Activated T-cell treated with anti-CD3 and anti-CD28 coated beads for 48 hours (primary cell): Measurements from ENCODE around the gene LLCFC1.
"Not testable (repeated sequence)": the region's sequence is repeated elsewhere in the genome, so short reads cannot be mapped to it uniquely, and the experiment has no call there.

Source experiments
- DNase-seq: peaks from one replicate; pipeline ENCODE4 v3.0.0-alpha.2; 2020; ENCODE audit warnings: low read depth

Gene LLCFC1

GRCh38 chr7:142943706-142944268 lies 4.5 kb downstream of the LLCFC1 start:
- no peak for DNase-seq

DNA sequence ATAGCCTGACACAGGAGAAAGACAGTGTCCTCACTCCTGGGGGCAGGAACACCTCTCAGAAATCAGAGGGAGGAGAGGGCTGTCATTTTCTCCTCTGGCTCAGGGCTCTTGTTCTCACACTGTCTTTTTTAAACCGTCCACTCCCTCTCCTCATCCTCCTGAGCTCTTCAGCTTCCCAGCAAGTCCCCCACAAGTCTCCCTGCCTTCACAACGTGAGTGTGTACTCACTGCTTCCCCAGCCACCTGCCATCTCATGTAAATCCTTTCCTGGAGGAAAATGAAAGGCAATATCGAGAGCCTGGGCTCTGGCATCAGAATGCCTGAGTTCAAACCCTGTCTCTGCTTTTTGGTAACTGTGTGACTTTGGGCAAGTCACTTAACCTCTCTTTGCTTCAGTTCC lies 5.7 kb downstream of the LLCFC1 start:
- DNase-seq = no peak

GRCh38 chr7:142948603-142949002 lies 9.3 kb downstream of the LLCFC1 start:
- no peak for DNase-seq

DNA sequence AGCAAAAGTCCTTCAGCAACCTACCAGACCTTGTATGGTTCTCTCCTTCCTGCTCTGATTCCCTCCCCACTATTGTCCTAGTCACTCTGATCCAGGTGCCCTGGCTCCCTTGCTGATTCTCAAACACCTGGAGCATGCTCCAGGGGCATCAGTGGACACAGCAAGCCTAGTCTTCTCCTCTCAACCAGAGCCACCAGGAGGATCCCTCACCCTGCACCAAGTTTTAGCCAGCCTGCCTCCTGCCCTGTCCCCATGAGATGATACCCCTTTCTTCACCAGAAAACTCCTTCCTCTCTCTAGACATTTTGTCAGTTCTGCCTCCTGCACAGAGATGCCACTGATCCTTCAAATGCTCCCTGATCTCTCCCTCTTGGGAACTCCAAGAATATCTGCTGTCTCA lies 11.0 kb downstream of the LLCFC1 start:
- DNase-seq = no peak

DNA sequence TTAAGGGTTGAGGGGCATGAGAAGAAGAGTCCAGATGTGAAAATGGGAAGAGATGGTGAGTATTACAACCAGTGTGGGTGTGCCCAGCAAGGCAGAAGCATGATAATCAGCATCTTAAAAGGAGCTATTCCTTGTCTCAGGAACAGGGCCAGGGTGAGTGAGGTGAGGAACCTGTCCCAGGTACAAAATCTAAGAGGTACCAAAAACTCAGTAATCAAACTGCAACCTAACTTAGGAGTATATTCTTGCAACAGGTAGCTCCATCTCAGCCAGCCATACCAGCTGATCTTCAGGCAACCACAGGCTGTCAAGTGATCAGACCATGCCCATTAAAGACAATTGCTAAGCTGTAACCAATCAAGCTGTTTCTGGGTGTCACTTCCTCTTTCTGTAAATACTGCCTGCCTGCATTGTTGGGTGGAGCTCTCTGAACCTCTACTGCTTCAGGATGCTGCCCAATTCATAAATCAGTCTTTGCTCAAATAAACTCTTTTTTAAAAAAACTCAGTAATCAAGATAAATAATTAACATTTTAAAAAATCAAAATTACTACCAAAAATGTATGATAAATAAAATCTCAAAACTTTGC lies 15.5 kb downstream of the LLCFC1 start:
- DNase-seq = no peak

GRCh38 chr7:142956951-142957623 lies 17.8 kb downstream of the LLCFC1 start:
- DNase-seq = no peak

GRCh38 chr7:142957723-142958122 lies 18.4 kb downstream of the LLCFC1 start:
- no peak for DNase-seq

DNA sequence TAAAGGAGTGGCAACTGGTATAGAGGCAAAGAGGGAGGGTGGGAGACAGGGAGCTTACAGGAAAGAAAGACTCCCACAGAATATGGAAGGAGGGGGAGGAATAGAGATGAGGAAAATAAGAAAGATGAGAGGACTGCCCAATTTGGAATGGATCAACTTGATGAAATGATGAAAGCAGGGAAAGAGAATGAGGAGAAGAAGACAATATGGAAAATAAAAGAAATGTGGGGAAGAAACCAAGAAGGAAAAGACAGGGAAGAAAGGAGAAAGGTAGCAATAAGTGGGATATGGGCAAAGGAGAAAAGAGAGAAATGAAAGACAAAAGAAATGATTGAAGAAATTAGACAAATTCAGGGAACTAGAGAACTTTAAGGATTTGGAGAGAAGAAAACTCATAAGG lies 19.9 kb downstream of the LLCFC1 start:
- no peak for DNase-seq

- DNase-seq = no peak
Measured at GRCh38 chr7:142960955-142961512, 21.8 kb downstream of the LLCFC1 start.

DNA sequence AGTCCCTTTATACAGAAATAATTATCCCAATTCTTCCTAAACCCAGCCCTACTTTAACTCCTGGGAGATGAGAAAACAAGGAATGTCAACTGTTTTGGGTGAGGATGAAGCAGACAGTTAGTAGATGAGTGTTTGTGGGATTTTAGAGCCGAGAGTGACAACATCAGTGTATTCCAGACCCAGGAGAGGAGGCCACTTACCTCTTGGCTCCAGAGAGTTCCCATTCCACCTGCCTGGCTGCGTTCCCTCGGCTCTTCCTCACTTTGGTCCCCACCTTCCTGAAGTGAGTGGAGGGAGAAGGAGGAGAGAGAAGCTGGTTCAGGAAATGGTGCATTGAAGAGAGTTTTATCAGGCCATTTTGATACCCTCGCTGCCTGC lies 22.3 kb downstream of the LLCFC1 start:
- DNase-seq = no peak

DNA sequence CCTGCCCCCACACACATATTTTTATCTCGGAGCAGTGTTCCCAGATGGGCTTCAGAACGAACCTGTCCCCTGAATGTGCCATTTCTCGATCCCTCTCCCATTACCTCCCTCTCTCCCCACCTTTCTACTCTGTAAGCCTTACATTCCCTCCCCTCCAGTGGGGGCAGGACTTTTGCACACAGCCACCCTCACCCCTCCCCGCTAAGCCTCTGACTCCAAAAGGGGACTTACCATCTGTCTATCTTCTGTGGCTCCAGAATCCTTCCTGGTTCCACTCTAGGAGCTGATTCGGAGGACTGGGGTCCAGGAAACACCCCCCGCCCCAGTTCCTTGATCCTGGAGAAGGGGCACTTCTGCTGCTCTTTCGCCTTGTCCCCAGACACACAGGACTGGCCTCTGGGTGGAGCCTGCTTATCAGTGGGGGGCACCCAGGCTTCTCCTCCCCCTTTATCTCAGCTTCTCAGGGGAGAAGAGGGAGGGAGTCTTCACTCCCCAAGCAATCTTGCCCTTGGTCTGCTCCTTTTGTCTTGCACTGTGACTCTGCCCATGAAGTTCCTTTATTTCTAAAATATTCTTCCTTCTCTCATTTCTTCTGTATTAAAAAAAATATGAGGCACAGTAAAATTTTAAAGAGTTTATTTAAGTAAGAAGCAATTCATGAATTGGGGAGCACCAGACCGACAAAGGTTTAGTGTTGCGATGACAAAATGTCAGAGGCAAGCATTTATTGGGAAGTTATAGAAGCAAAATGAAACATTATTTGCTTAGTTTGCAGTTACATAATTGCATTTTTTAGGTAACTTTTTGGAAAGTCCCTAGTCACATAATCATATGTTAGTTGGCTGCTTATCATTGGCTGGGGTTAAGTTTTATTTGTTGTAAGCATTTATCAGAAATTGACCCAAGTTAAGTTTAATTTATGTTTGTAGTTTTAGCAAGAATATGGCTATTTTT lies 23.0 kb downstream of the LLCFC1 start, which contains the start of gene KEL:
KEL (minus strand) TSS at position 391 of the 954 bp plus-strand sequence; CDS start at position 234, 157 bp downstream.
- no peak for DNase-seq

- DNase-seq = no peak
Measured at GRCh38 chr7:142962991-142963390, 23.7 kb downstream of the LLCFC1 start.

DNA sequence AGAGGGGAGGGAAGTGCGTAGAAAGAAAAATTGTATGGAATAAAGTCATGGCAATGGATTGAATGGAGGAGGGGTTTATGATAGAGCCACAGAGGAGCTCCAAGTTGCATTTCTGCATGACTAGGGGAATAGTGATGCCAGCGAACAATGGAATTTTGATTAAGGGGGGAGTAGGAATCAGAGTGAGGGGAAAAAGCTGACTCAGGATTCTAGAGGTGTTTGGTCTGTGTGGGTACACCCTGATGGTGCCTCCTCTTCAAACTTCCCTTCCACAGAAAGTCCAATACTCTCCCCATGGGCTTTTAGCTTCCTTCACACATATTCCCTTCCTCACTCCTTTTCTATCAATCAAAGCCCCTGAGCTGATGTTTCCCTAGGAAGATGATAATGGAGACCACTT lies 24.7 kb downstream of the LLCFC1 start:
- no peak for DNase-seq

DNA sequence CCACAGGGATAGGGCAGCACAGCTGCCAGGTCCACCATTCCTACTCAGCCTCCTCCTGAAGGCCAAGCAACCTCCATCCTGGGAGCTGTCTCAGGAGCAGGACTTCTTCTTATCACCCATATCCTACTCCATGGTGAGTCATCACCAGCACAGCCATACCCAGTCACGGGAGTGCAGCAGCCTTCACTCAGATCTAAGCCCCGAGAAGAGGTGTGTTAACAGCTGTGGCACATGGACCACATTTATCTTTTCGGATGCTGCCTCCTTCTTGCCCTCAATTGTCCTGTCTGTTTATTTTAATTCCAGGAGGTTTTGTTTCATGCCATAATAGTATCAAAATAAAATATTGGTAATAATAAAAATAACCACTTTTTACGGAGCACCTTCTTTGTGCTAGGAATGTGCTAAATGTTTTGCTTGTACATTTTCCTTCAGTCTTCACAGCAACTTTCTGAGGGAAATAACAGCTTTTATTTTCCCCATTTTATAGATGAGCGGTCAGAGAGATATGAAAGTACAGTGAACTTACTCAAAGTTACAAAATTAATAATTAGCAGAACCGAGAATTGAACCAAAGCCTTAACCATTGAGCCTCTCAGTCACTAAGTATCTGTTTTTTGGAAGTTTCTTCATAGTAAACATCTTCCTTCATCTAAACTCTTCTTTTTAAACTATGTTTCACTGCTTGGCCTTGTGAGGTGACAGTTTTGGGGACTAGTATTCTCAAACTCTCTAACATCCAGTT lies 25.4 kb downstream of the LLCFC1 start:
- no peak for DNase-seq

GRCh38 chr7:142968229-142968628 lies 28.9 kb downstream of the LLCFC1 start:
- no peak for DNase-seq

DNA sequence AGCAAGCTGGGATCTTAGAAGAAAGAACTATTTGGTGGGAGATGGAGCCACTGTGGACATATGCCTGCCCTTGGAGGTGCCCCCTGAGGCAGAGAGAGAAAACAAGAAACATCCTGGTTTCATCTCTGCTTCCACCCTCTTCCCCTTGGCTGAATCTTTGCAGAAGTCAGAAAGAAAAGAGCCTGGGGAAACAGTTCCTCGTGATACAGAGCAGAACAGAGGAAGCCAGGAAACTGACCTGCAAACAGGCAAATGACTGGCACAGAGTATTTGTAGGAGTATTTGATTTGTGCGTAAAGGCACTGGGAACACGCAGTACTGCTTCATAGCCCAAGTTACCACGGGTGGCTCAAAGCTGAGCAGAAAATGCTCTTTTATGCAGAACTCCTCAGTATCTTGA lies 29.9 kb downstream of the LLCFC1 start:
- no peak for DNase-seq

DNA sequence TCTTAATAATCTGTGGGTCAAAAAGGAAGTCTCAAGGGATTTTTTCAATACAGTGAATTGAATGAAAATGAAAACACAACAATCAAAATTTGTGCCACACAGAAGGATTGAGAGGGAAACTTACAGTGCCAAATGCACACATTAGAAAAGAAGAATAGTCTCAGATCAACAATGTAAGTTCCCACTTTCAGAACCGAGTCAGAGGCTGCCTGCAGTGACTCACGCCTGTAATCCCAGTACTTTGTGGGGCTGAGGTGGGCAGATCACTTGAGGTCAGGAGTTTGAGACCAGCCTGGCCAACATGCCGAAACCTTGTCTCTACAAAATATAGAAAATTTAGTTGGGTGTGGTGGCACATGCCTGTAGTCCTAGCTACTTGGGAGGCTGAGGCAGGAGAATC lies 35.3 kb downstream of the LLCFC1 start:
- no peak for DNase-seq

GRCh38 chr7:142978402-142978801 lies 39.1 kb downstream of the LLCFC1 start:
- not testable (repeated sequence) for DNase-seq

GRCh38 chr7:142983825-142984224 lies 44.5 kb downstream of the LLCFC1 start:
- DNase-seq = no peak

DNA sequence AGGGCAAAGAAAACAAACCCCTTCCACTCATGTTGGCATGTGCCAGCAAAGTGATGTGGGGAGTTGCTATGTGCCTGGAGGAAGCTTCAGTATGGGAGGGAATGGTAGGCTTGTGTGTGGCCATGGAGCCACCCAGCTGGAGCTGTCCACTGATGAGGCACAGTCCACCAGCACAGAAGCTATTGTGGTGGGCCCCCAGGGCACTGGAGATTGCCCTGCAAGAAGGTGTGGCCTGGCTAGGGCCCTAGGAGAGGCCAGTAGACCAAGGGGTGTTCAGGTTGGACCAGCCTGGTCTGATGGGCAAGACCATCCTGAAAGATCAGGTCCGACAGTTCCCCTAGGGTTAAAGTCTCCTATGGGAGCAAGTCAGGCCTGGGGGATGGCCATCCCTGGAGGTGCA lies 45.0 kb downstream of the LLCFC1 start:
- no peak for DNase-seq
